ENCODE measurements around the gene PDHB.

The PDHB gene

GRCh38 chr3:58434168-58434504 lies 504 bp upstream of the PDHB start:
- DNase-seq (ENCODE audit: low read depth in 1 of 2, low spot score in 1 of 2), result no peak
- no peaks in the 10 kb centered on the region for H3K27me3 ChIP-seq (ENCODE audit: insufficient read depth, poor library complexity, severe bottlenecking)
- H3K27ac ChIP-seq (replicated peaks), result peak overlapping the region; percentile 93
- H3K4me3 ChIP-seq (replicated peaks; ENCODE audit: insufficient read depth, low read length), result peak overlapping the region; percentile 79
- TF ChIP-seq REST (IDR thresholded peaks at IDR 0.05; ENCODE audit: insufficient replicate concordance, low read depth), result no peak
- no peak for TF ChIP-seq GABPA (IDR thresholded peaks at IDR 0.05; ENCODE audit: low read depth)

- no peak for DNase-seq (ENCODE audit: low read depth in 1 of 2, low spot score in 1 of 2)
- no peaks in the 10 kb centered on the region for H3K27me3 ChIP-seq (ENCODE audit: insufficient read depth, poor library complexity, severe bottlenecking)
- TF ChIP-seq GABPA (IDR thresholded peaks at IDR 0.05; ENCODE audit: low read depth) (no peak), CTCF (IDR thresholded peaks at IDR 0.05; ENCODE audit: insufficient read depth, low read length) (no peak), SPI1 (IDR thresholded peaks at IDR 0.05; ENCODE audit: borderline replicate concordance, low read depth) (no peak), POLR2AphosphoS5 (IDR thresholded peaks at IDR 0.05; ENCODE audit: low read depth) (no peak), REST (IDR thresholded peaks at IDR 0.05; ENCODE audit: insufficient replicate concordance, low read depth) (no peak)
- H3K27ac ChIP-seq (replicated peaks), result peak overlapping the region; percentile 93
- peak overlapping the region; percentile 79 for H3K4me3 ChIP-seq (replicated peaks; ENCODE audit: insufficient read depth, low read length)
These were observed 727 bp downstream of the PDHB start for GRCh38 chr3:58432905-58433304.

- TF ChIP-seq POLR2AphosphoS5 (IDR thresholded peaks at IDR 0.05; ENCODE audit: low read depth), result peak; percentile 12; the same call in 1 of the 2 replicates
- no peak for TF ChIP-seq REST (IDR thresholded peaks at IDR 0.05; ENCODE audit: insufficient replicate concordance, low read depth)
- no peak for TF ChIP-seq GABPA (IDR thresholded peaks at IDR 0.05; ENCODE audit: low read depth)
- H3K4me3 ChIP-seq (replicated peaks; ENCODE audit: insufficient read depth, low read length), result no peak overlapping the region
- no peak overlapping the region for H3K27ac ChIP-seq (replicated peaks)
- H3K27me3 ChIP-seq (ENCODE audit: insufficient read depth, poor library complexity, severe bottlenecking), result no peaks in the 10 kb centered on the region
- DNase-seq (ENCODE audit: low read depth in 1 of 2, low spot score in 1 of 2), result no peak
These were observed 4.0 kb downstream of the PDHB start for GRCh38 chr3:58429657-58430056.

GRCh38 chr3:58427661-58428361 lies 5.8 kb downstream of the PDHB start:
- Histone ChIP-seq H3K27me3 (ENCODE audit: insufficient read depth, poor library complexity, severe bottlenecking) (no peaks in the 10 kb centered on the region), H3K4me3 (replicated peaks; ENCODE audit: insufficient read depth, low read length) (no peak overlapping the region), H3K27ac (replicated peaks) (no peak overlapping the region)
- DNase-seq (ENCODE audit: low read depth in 1 of 2, low spot score in 1 of 2), result no peak
- peak; percentile 68 for TF ChIP-seq POLR2AphosphoS5 (IDR thresholded peaks at IDR 0.05; ENCODE audit: low read depth)
- TF ChIP-seq GABPA (IDR thresholded peaks at IDR 0.05; ENCODE audit: low read depth), result no peak
